GM13977 (cell line): ENCODE data around the gene CX3CR1.

Experiments
- DNase-seq: peaks from one replicate; pipeline ENCODE4 v3.0.0; 2012; ENCODE audit warnings: low spot score
- in situ Hi-C: fragments of 300-500 bp; cut with MboI; formaldehyde crosslinking; loops from one replicate; pipeline ENCODE4 v1.12.0; 2022; ENCODE audit warnings: low sequenced_read_pairs, low pct_unique_long_range_greater_than_20kb, mixed read lengths, inconsistent platforms; ENCODE audit not compliant: unreplicated experiment
- TF ChIP-seq, protein P1 (sequence below): IDR thresholded peaks from 2 replicates; pipeline ENCODE4 v1.5.1; 2012; ENCODE audit warnings: mild to moderate bottlenecking, control low read depth; ENCODE audit not compliant: insufficient read depth; ENCODE audit errors: extremely low read depth, missing control alignments

Gene CX3CR1, protein sequence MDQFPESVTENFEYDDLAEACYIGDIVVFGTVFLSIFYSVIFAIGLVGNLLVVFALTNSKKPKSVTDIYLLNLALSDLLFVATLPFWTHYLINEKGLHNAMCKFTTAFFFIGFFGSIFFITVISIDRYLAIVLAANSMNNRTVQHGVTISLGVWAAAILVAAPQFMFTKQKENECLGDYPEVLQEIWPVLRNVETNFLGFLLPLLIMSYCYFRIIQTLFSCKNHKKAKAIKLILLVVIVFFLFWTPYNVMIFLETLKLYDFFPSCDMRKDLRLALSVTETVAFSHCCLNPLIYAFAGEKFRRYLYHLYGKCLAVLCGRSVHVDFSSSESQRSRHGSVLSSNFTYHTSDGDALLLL

DNA sequence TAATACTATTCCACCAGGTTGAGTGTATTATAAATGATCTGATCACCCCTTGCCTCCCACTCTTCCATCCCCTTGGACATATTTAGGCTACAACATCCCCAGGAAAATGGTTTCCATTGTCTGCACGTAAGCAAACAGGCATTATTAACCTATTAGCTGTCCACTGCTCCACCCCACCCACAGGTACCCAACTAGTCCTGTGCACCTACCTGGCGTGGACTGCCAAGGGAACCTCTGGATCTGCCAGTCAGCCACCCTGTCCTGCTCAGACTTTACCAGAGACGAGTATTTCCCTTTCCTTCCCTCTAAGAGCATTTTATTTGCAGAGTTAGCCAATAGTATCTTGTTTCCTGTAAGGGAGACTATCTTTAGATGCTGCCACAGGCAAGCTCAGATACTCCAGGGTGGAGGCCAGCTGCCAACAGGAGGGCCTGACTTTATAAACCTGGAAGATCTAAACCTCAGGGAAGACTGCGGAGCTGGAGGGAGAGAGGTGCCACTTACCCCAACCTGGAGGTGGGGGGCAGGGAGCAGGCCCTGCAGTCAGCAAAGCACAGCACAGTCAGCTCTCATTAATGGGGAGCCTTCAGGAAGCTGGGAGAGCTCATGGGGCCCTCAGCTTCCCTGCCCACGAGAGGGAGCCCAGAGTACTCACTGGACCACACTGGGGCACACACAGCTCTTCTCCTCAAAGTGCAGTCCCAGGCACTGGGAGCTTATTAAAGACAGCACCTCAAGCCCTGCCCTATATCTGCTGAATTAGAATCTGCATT, at the start of gene CX3CR1:
CX3CR1 (minus strand) TSS at position 292 of the 773 bp plus-strand sequence. CDS start 13,527 bp downstream, outside the sequence.
- DNase-seq = no peak
- TF ChIP-seq, protein P1, sequence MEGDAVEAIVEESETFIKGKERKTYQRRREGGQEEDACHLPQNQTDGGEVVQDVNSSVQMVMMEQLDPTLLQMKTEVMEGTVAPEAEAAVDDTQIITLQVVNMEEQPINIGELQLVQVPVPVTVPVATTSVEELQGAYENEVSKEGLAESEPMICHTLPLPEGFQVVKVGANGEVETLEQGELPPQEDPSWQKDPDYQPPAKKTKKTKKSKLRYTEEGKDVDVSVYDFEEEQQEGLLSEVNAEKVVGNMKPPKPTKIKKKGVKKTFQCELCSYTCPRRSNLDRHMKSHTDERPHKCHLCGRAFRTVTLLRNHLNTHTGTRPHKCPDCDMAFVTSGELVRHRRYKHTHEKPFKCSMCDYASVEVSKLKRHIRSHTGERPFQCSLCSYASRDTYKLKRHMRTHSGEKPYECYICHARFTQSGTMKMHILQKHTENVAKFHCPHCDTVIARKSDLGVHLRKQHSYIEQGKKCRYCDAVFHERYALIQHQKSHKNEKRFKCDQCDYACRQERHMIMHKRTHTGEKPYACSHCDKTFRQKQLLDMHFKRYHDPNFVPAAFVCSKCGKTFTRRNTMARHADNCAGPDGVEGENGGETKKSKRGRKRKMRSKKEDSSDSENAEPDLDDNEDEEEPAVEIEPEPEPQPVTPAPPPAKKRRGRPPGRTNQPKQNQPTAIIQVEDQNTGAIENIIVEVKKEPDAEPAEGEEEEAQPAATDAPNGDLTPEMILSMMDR = no peak
- in situ Hi-C loops = loop anchor here (10.0 kb wide), 2 partner anchors 65 to 185 kb away; no protein-coding TSS in a partner anchor

GRCh38 chr3:39329493-39329892, 49.7 kb upstream of the CX3CR1 start, which contains the start of gene CCR8:
Gene CCR8, plus strand, starts transcription at chr3:39329709. Its CDS starts 2,623 bp downstream, at chr3:39332332.
- no peak for DNase-seq
- in situ Hi-C loops = no loop called here
- TF ChIP-seq, protein P1 = peak; percentile 5

- TF ChIP-seq, protein P1 = no peak
- peak; percentile 27 for DNase-seq
- in situ Hi-C loops = no loop called here
Measured at GRCh38 chr3:39327746-39328349, 48.0 kb upstream of the CX3CR1 start.

GRCh38 chr3:39327053-39327745, 47.4 kb upstream of the CX3CR1 start:
- in situ Hi-C loops = no loop called here
- no peak for DNase-seq
- TF ChIP-seq, protein P1 = no peak

DNA sequence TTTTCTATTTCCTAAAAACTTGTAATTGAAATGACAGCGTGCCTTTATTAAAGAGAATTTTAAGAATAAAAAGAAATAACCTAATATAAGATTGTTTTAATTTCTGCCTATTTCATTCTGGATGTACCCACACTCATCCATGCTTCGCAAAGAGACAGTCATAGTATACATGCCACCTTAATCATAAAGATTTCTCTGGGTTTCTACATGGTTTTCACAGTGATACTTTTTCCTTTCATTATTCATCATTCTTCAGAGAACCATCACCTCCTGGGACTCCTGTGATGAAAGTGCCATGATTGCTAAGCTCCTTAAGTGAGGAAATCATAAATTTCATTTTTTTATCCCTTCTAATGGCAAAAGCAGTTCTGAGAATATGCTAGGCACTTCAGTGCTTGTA, 45.4 kb upstream of the CX3CR1 start:
- DNase-seq = no peak
- in situ Hi-C loops = no loop called here
- TF ChIP-seq, protein P1 = no peak

GRCh38 chr3:39323494-39323893, 43.7 kb upstream of the CX3CR1 start:
- DNase-seq = no peak
- in situ Hi-C loops = no loop called here
- TF ChIP-seq, protein P1 = no peak
